Anterior cingulate cortex (tissue), 58 donors: ENCODE measurements around the gene HDHD3.
A peak's percentile ranks its signal among the peaks of the same experiment; 100 is the strongest.

Experiments
- DNase-seq, 58 donors: peaks; one replicate each; lab custom pipeline; 2025; lab: John Stamatoyannopoulos, UW

The HDHD3 gene

GRCh38 chr9:113341712-113342410 lies 34.9 kb downstream of the HDHD3 start:
- peak in 2 of 58 donors; percentile 4 to 36 for DNase-seq

- DNase-seq: peak in 57 of 58 donors; percentile 56 to 93 (median 84)
Measured at GRCh38 chr9:113340011-113340699, 36.6 kb downstream of the HDHD3 start, which contains the start of gene WDR31. WDR31 (minus strand) TSS chr9:113340275; CDS start chr9:113332022, 8,253 bp downstream.

- DNase-seq: no peak
Measured at GRCh38 chr9:113337714-113338113, 39.1 kb downstream of the HDHD3 start.

GRCh38 chr9:113331780-113332179 lies 45.0 kb downstream of the HDHD3 start:
- no peak for DNase-seq

- no peak for DNase-seq
Measured at GRCh38 chr9:113328045-113328782, 48.6 kb downstream of the HDHD3 start.

- no peak for DNase-seq
Measured at GRCh38 chr9:113326230-113326629, 50.6 kb downstream of the HDHD3 start.
